Kidney (tissue), 14 donors: ENCODE results near the gene ZP1. TPM values are rescaled to one million over a fixed set of nuclear protein-coding genes. Genes with fewer than 3 reads are reported as not detected.

ENCODE experiments used
- DNase-seq, 5 donors: peaks; one replicate each; pipeline ENCODE4 v3.0.0-alpha.2; 2013 to 2020
- FAIRE-seq: peaks from 2 replicates; lab custom pipeline; 2012; peaks lifted over from hg19 to GRCh38; lab: Jason Lieb, UNC
- H3K27ac ChIP-seq, 2 donors: one replicate each; pipeline ENCODE4 v1.7.0; 2013; ENCODE audit warnings: low read depth in 2 of 2, low read length in 2 of 2, inconsistent platforms in 1 of 2
- H3K27me3 ChIP-seq: one replicate; pipeline ENCODE4 v1.7.1; 2013; ENCODE audit warnings: low read length, inconsistent platforms; ENCODE audit not compliant: control insufficient read depth, insufficient read depth
- H3K36me3 ChIP-seq, 3 donors: one replicate each; pipeline versions ENCODE4 v1.7.0 to v1.7.1; 2013; ENCODE audit warnings: low read length in 3 of 3, control low read depth in 1 of 3, inconsistent platforms in 1 of 3; ENCODE audit not compliant: insufficient read depth in 3 of 3, control insufficient read depth in 2 of 3
- H3K4me1 ChIP-seq, 3 donors: one replicate each; pipeline versions ENCODE4 v1.7.0 to v1.7.1; 2013; ENCODE audit warnings: low read length in 3 of 3, inconsistent platforms in 1 of 3, low read depth in 1 of 3; ENCODE audit not compliant: control insufficient read depth in 2 of 3, insufficient read depth in 2 of 3
- H3K4me3 ChIP-seq, 3 donors: one replicate each; pipeline versions ENCODE4 v1.7.0 to v1.8.1; 2013; ENCODE audit warnings: low read length in 3 of 3, control low read depth in 1 of 3, inconsistent platforms in 1 of 3
- H3K9ac ChIP-seq, 3 donors: one replicate each; pipeline versions ENCODE4 v1.7.0 to v1.7.1; 2013; ENCODE audit warnings: low read length in 3 of 3, control low read depth in 1 of 3, inconsistent platforms in 1 of 3
- H3K9me3 ChIP-seq, 3 donors: one replicate each; pipeline versions ENCODE4 v1.7.0 to v1.7.1; 2013; ENCODE audit warnings: low read length in 3 of 3, control low read depth in 1 of 3, inconsistent platforms in 1 of 3; ENCODE audit not compliant: control insufficient read depth in 2 of 3, insufficient read depth in 1 of 3
- CTCF ChIP-seq: IDR thresholded peaks from 3 replicates; pipeline ENCODE4 v1.5.1; 2012; ENCODE audit warnings: mild to moderate bottlenecking, moderate library complexity, borderline replicate concordance; ENCODE audit not compliant: insufficient read depth; ENCODE audit errors: extremely low read depth
- intact Hi-C: fragments of 100-400 bp; cut with DNase I; formaldehyde crosslinking; loops from one replicate; pipeline ENCODE4 v1.11.1; 2022
- polyA plus RNA-seq: library from polyadenylated mRNA; stranded (reverse); fragments of 350-450 nt; fragmentation: Illumina TruSeq; extraction: RNeasy Lipid Tissue Mini Kit (QIAGEN cat#74804); gene quantifications from one replicate; pipeline ENCODE4 v1.2.3, GENCODE V29; 2014; ENCODE audit warnings: low read depth, low replicate concordance; ENCODE audit not compliant: insufficient read depth
- total RNA-seq: library from RNA; stranded (reverse); fragmentation: NEBNext Ultra II Directional; extraction: Animal tissue kit (Norgen Biotek cat#: 25700); gene quantifications from one replicate; pipeline ENCODE4 v1.2.1, GENCODE V29; 2021
- donor health status: control.
- donor health status: control.
- donor health status: control.
- donor health status: control.
- donor health status: control.
- donor health status: DM: yes; HTN: yes; CAD: no.
- donor health status: Normal renal cell carcinoma (clear cell type).

The ZP1 gene
- total and polyA plus RNA-seq, 2 donors from 2014 or later: not detected

- DNase-seq: peak; percentile 26 to 87 (median 55)
- peaks cover 3 to 18% (median 6%) of the 10 kb centered on the region in 3 donors for H3K4me1 ChIP-seq
- TF ChIP-seq CTCF: no peak
- intact Hi-C loops: no loop called here
- peak overlapping the region; percentile 95 to 98 for H3K27ac ChIP-seq
- H3K27me3 ChIP-seq: no peaks in the 10 kb centered on the region
- peak overlapping the region; percentile 91 to 92 (median 92) for H3K9ac ChIP-seq
- peaks cover 0 to 3% (median 2%) of the 10 kb centered on the region in 3 donors for H3K36me3 ChIP-seq
- peak overlapping the region; percentile 90 to 95 (median 94) for H3K4me3 ChIP-seq
- no peaks in the 10 kb centered on the region for H3K9me3 ChIP-seq
- no peak for FAIRE-seq
Observed at GRCh38 chr11:60914633-60915247, 47.4 kb downstream of the ZP1 start.

GRCh38 chr11:60915248-60915914 is 48.0 kb downstream of the ZP1 start:
- peak overlapping the region in 1 of 2 donors; percentile 58 for H3K27ac ChIP-seq
- peaks cover 0 to 9% (median 9%) of the 10 kb centered on the region in 3 donors for H3K36me3 ChIP-seq
- no peaks in the 10 kb centered on the region for H3K27me3 ChIP-seq
- FAIRE-seq (no peak), DNase-seq (peak; percentile 70 to 90 (median 80))
- intact Hi-C loops: no loop called here
- H3K4me3 ChIP-seq: peak overlapping the region; percentile 90 to 95 (median 94)
- no peaks in the 10 kb centered on the region for H3K9me3 ChIP-seq
- peaks cover 3 to 18% (median 6%) of the 10 kb centered on the region in 3 donors for H3K4me1 ChIP-seq
- TF ChIP-seq CTCF: peak; percentile 38
- peak overlapping the region; percentile 46 to 92 (median 49) for H3K9ac ChIP-seq

GRCh38 chr11:60916669-60917206 is 49.4 kb downstream of the ZP1 start:
- intact Hi-C loops: no loop called here
- TF ChIP-seq CTCF: no peak
- DNase-seq (peak in 1 of 5 donors; percentile 32), FAIRE-seq (no peak)
- Histone ChIP-seq H3K36me3 (peaks cover 8 to 21% (median 20%) of the 10 kb centered on the region in 3 donors), H3K9ac (no peak overlapping the region), H3K27me3 (no peaks in the 10 kb centered on the region), H3K4me1 (peaks cover 3 to 18% (median 6%) of the 10 kb centered on the region in 3 donors), H3K4me3 (no peak overlapping the region), H3K27ac (no peak overlapping the region), H3K9me3 (no peaks in the 10 kb centered on the region)
